Psoas muscle (tissue), 8 donors: ENCODE results near the gene CALCR. TPM values are rescaled to one million over a fixed set of nuclear protein-coding genes. Genes with fewer than 3 reads are reported as not detected.

ENCODE experiments used
- ATAC-seq, 4 donors: fragments of 200-7000 bp; cut with Tn5 transposase; one replicate each; pipeline ENCODE4 v1.9.1; 2020; ENCODE audit warnings: moderate library complexity in 3 of 4, mild to moderate bottlenecking in 2 of 4
- DNase-seq, 2 donors: peaks; one replicate each; pipeline ENCODE4 v3.0.0-alpha.2; 2020
- H3K27ac ChIP-seq: fragments of 200-600 bp; one replicate; pipeline ENCODE4 v1.8.0; 2022
- H3K27me3 ChIP-seq, 3 donors: fragments of 200-600 bp in 1 of 3; one replicate each; pipeline versions ENCODE4 v1.6.1 to v1.8.0; 2013 to 2022; ENCODE audit warnings: low read length in 2 of 3, mild to moderate bottlenecking in 2 of 3, moderate library complexity in 1 of 3; ENCODE audit not compliant: insufficient read depth in 3 of 3
- H3K36me3 ChIP-seq, 2 donors: fragments of 200-600 bp in 1 of 2; one replicate each; pipeline versions ENCODE4 v1.6.1 to v1.8.0; 2013 to 2022; ENCODE audit warnings: low read depth in 1 of 2, mild to moderate bottlenecking in 1 of 2, moderate library complexity in 1 of 2; ENCODE audit not compliant: insufficient read depth in 1 of 2
- H3K4me1 ChIP-seq: fragments of 200-600 bp; one replicate; pipeline ENCODE4 v1.8.0; 2022
- H3K4me3 ChIP-seq: fragments of 200-600 bp; one replicate; pipeline ENCODE4 v1.8.0; 2022; ENCODE audit warnings: mild to moderate bottlenecking
- H3K9me3 ChIP-seq: fragments of 200-600 bp; one replicate; pipeline ENCODE4 v1.8.0; 2022
- WGBS, 3 donors: extraction: QIAGEN DNeasy Blood & Tissue Kit; methylation state at CpG; one replicate each; pipeline versions ENCODE4 v1.1.6 to v1.1.7; 2013; 5-methylcytosine and 5-hydroxymethylcytosine counted together
- intact Hi-C, 2 donors: fragments of 100-400 bp; cut with DNase I; formaldehyde crosslinking; loops; one replicate each; pipeline versions ENCODE4 v1.11.0 to v1.14.2; 2022
- polyA plus RNA-seq, 3 donors: library from polyadenylated mRNA; stranded (reverse); fragments of 200-250 nt; gene quantifications; one replicate each; pipeline ENCODE4 v1.2.3, GENCODE V29; 2013
- total RNA-seq, 4 donors: library from RNA; stranded (reverse); fragmentation: NEBNext Ultra II Directional in 2 of 4; extraction: Animal tissue kit (Norgen Biotek cat#: 25700) in 2 of 4; gene quantifications; one replicate each; pipeline versions ENCODE4 v1.2.1 to v1.2.4, GENCODE V29; 2021 to 2023
- TF ChIP-seq, protein P1 (sequence below): fragments of 200-600 bp; IDR thresholded peaks from one replicate; pipeline ENCODE4 v1.8.0; 2022; ENCODE audit warnings: antibody characterized with exemption
- donor health status: healthy with polysubstance abuse.
- donor health status: DM: no; HTN: no; CAD: no; lungs with moderate emphysema.
- donor health status: Bipolar disorder and iron deficiency.
- donor health status: healthy.
- donor health status: DM: yes; HTN: yes; CAD: no.
- donor health status: DM: no; HTN: no; CAD: no.
- donor health status: DM: no; HTN: no; CAD: no.
- donor health status: DM: yes; HTN: yes; CAD: no.

CALCR gene
- total and polyA plus RNA-seq, 7 donors: 0.23 to 1.0 (median 0.64) TPM

DNA sequence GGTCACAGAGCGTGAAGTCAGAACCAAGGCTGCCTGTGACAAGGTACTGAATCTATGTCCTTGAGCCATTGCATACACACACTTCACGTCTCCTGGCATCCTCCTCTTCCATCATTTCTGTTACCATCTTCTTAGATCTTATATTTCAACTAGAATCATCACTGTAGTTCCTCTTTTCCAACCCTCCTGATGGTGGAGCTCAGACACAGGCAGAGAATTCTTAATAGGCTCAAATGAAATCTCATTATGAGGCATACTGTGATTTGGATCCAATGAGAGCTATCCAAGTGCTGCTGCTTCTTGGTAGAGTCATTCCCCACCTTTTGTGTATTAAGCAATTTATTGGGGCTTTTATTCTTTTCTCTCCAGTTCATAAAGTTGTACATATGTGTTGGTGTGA, 113.2 kb downstream of the CALCR start:
- WGBS, 3 donors: 55 to 66% (median 59%) methylated on average over 2 of the region's 2 CpGs
- Histone ChIP-seq H3K9me3 (no peaks in the 10 kb centered on the region), H3K4me1 (no peaks in the 10 kb centered on the region), H3K27me3 (no peaks in the 10 kb centered on the region), H3K27ac (no peak overlapping the region), H3K36me3 (no peaks in the 10 kb centered on the region), H3K4me3 (no peak overlapping the region)
- intact Hi-C loops: no loop called here
- ATAC-seq (no peak), DNase-seq (no peak)
- TF ChIP-seq, protein P1, sequence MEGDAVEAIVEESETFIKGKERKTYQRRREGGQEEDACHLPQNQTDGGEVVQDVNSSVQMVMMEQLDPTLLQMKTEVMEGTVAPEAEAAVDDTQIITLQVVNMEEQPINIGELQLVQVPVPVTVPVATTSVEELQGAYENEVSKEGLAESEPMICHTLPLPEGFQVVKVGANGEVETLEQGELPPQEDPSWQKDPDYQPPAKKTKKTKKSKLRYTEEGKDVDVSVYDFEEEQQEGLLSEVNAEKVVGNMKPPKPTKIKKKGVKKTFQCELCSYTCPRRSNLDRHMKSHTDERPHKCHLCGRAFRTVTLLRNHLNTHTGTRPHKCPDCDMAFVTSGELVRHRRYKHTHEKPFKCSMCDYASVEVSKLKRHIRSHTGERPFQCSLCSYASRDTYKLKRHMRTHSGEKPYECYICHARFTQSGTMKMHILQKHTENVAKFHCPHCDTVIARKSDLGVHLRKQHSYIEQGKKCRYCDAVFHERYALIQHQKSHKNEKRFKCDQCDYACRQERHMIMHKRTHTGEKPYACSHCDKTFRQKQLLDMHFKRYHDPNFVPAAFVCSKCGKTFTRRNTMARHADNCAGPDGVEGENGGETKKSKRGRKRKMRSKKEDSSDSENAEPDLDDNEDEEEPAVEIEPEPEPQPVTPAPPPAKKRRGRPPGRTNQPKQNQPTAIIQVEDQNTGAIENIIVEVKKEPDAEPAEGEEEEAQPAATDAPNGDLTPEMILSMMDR: no peak

GRCh38 chr7:93453262-93453661, 121.3 kb downstream of the CALCR start:
- no peaks in the 10 kb centered on the region for H3K4me1 ChIP-seq
- 40 to 56% (median 41%) methylated on average over 4 of the region's 4 CpGs for WGBS, 3 donors
- TF ChIP-seq, protein P1: no peak
- H3K27ac ChIP-seq: no peak overlapping the region
- no peaks in the 10 kb centered on the region for H3K36me3 ChIP-seq
- no peak overlapping the region for H3K4me3 ChIP-seq
- intact Hi-C loops: no loop called here
- H3K27me3 ChIP-seq: no peaks in the 10 kb centered on the region
- DNase-seq: no peak
- no peaks in the 10 kb centered on the region for H3K9me3 ChIP-seq
- ATAC-seq: no peak

DNA sequence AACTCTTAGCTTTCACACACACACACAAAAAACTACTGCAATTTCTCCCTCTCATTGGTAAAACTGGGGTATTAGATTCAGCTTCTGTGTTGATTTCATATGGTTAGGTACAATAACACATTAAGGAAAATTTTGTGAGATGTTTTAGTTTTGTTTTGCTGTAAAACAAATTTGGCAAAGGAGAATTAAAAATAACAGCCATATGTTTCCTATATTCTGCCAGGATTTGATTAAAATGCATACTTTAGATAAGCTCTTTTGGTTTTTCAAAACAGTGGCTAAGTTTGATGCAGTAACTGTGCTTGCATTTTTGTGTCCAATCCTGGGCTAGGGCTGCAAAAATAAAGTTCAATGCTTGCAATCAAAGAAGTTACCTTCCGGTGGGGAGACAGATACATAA, 126.3 kb downstream of the CALCR start:
- Histone ChIP-seq H3K9me3 (no peaks in the 10 kb centered on the region), H3K4me3 (no peak overlapping the region), H3K27ac (no peak overlapping the region), H3K36me3 (no peaks in the 10 kb centered on the region), H3K4me1 (no peaks in the 10 kb centered on the region), H3K27me3 (no peaks in the 10 kb centered on the region)
- intact Hi-C loops: no loop called here
- TF ChIP-seq, protein P1: no peak
- DNase-seq (no peak), ATAC-seq (no peak)
- WGBS, 3 donors: 41 to 50% (median 49%) methylated on average over 1 of the region's 1 CpG

DNA sequence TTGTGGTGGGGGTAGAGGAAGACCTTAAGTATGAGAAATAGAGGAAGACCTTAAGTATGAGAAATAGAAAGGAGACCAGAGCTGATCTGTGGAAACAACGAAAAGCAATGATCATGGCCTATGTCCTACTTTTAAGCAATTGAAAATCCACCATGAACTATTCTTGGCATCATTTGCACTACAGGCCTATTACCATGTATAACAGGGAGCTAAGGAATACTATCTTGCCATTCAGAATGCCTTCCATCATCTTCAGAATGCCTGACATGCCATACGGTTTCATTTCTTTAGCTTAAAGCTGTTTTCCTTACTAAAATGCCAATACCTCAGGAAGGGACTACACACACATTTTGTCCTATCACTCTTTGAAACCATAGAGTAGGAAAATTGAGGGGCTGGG, 127.0 kb downstream of the CALCR start:
- H3K27ac ChIP-seq: no peak overlapping the region
- DNase-seq: no peak
- H3K27me3 ChIP-seq: no peaks in the 10 kb centered on the region
- 32 to 40% (median 38%) methylated on average over 2 of the region's 2 CpGs for WGBS, 3 donors
- H3K4me1 ChIP-seq: no peaks in the 10 kb centered on the region
- no peaks in the 10 kb centered on the region for H3K36me3 ChIP-seq
- TF ChIP-seq, protein P1: no peak
- no peaks in the 10 kb centered on the region for H3K9me3 ChIP-seq
- intact Hi-C loops: no loop called here
- no peak overlapping the region for H3K4me3 ChIP-seq
- ATAC-seq: no peak

DNA sequence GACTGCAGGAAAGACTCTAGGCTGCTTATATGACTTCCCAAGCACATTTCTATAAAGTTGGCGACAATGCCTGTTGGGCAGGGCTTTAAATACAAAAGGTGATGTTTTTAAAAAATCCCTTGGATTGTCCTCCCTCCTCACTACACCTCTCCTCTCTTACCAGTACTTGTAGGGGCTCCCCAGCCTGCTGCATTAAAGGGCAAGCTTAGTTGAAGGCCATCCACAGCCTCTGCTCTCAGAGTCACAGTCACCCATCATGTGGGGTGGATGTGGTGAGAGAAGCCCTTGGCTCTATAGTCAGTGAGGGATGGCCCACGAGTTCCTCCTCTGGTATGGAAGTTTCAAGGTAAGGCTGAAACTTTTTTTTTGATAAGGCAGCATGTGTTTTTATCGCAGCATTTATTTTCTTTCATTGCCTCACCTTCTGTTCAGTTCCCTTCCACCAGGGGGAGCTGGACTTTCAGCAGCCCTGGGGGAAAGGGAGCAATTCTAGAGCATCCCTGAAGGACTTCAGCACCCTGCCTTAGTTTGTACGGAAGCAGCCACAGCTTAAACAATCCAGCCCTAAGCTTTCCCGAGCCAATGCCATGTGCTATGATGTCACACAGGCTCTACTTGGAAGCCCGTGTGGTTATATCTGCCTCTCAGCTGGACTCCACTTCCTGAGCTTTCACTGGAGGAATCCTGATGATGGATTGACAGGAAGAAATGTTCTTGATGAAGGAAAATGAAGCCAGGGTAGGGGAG, 131.9 kb downstream of the CALCR start:
- DNase-seq (no peak), ATAC-seq (no peak)
- TF ChIP-seq, protein P1: peak; percentile 34
- no peaks in the 10 kb centered on the region for H3K9me3 ChIP-seq
- H3K27ac ChIP-seq: no peak overlapping the region
- 38 to 40% (median 39%) methylated on average over 6 of the region's 6 CpGs for WGBS, 3 donors
- intact Hi-C loops: no loop called here
- no peaks in the 10 kb centered on the region for H3K4me1 ChIP-seq
- no peaks in the 10 kb centered on the region for H3K36me3 ChIP-seq
- H3K27me3 ChIP-seq: no peaks in the 10 kb centered on the region
- no peak overlapping the region for H3K4me3 ChIP-seq
